GM13977 (cell line): ENCODE results near the gene POLD1.

Source experiments
- DNase-seq: peaks from one replicate; pipeline ENCODE4 v3.0.0; 2012; ENCODE audit warnings: low spot score
- in situ Hi-C: fragments of 300-500 bp; cut with MboI; formaldehyde crosslinking; loops from one replicate; pipeline ENCODE4 v1.12.0; 2022; ENCODE audit warnings: low sequenced_read_pairs, low pct_unique_long_range_greater_than_20kb, mixed read lengths, inconsistent platforms; ENCODE audit not compliant: unreplicated experiment
- TF ChIP-seq, protein P1 (sequence below): IDR thresholded peaks from 2 replicates; pipeline ENCODE4 v1.5.1; 2012; ENCODE audit warnings: mild to moderate bottlenecking, control low read depth; ENCODE audit not compliant: insufficient read depth; ENCODE audit errors: extremely low read depth, missing control alignments

POLD1 gene

DNA sequence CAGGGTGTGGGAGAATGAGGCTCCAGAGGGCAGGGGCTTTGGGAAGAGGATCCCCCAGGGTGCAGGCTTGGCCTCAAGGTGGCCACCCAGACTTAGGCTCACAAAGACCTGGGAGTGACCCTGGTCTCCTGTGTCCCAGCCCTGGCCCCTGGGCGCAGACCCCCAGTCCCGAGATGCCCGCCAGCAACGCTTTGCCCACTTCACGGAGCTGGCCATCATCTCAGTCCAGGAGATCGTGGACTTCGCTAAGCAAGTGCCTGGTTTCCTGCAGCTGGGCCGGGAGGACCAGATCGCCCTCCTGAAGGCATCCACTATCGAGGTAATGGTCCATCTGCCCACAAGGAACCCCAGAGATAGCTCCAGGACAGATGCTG is 5.3 kb upstream of the POLD1 start:
- TF ChIP-seq, protein P1, sequence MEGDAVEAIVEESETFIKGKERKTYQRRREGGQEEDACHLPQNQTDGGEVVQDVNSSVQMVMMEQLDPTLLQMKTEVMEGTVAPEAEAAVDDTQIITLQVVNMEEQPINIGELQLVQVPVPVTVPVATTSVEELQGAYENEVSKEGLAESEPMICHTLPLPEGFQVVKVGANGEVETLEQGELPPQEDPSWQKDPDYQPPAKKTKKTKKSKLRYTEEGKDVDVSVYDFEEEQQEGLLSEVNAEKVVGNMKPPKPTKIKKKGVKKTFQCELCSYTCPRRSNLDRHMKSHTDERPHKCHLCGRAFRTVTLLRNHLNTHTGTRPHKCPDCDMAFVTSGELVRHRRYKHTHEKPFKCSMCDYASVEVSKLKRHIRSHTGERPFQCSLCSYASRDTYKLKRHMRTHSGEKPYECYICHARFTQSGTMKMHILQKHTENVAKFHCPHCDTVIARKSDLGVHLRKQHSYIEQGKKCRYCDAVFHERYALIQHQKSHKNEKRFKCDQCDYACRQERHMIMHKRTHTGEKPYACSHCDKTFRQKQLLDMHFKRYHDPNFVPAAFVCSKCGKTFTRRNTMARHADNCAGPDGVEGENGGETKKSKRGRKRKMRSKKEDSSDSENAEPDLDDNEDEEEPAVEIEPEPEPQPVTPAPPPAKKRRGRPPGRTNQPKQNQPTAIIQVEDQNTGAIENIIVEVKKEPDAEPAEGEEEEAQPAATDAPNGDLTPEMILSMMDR, result no peak
- in situ Hi-C loops, result no loop called here
- no peak for DNase-seq

DNA sequence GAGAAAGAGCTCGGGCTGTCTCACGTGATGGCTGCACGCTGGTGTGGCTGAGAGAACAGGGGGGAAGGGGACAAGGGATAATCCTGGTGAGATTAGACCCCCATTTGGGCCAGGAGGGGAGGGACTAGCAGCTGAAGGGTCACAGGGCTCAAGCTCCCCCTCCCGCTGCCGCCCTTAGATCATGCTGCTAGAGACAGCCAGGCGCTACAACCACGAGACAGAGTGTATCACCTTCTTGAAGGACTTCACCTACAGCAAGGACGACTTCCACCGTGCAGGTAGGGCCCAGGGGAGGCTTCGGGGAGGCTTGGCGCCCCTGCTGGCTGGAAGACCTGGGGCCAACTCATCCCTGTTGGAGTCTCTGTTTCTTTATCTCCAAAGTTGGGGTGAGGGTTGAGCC is 4.5 kb upstream of the POLD1 start:
- no peak for DNase-seq
- in situ Hi-C loops, result no loop called here
- TF ChIP-seq, protein P1, result no peak

DNA sequence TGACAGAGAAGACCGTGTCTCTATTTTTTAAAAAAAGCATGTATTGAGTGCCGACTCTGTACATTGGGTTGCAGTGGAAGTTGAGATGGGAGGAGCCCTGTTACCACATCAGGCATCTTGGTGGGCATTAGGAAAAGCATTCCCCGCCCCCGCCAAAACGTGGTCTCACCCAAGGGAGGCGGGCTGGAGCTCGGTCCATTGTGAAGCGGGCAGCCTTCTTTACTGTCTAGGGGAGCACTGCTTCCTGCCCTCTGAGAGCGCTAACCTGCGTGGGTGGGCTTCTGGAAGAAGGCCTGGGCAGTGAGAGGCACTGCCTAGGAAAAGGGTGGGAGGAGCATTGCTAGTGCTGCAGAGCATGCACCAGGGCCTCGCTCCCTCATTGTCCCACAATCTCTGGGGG is 4.0 kb upstream of the POLD1 start:
- DNase-seq, result no peak
- TF ChIP-seq, protein P1, result no peak
- in situ Hi-C loops, result no loop called here

DNA sequence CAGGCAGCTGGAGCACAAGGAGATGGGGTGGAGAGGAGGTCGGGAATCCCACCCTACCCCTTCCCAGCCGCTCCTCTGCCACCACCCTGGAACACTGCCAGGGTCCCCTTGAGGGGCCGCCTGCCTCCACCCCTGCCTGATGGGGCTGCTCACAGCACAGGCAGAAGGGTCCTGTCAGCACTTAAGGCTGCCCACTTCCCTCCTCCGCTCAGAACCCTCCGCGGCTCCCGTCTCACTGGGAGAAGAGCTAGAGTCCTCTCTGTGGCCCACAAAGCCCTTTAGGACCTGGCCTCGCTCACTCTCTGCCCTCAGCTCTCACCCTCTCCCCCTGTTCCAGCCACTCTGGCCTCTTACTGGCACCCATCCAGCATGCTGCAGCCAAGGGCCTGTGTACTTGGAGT is 3.4 kb upstream of the POLD1 start:
- TF ChIP-seq, protein P1, result no peak
- DNase-seq, result no peak

DNA sequence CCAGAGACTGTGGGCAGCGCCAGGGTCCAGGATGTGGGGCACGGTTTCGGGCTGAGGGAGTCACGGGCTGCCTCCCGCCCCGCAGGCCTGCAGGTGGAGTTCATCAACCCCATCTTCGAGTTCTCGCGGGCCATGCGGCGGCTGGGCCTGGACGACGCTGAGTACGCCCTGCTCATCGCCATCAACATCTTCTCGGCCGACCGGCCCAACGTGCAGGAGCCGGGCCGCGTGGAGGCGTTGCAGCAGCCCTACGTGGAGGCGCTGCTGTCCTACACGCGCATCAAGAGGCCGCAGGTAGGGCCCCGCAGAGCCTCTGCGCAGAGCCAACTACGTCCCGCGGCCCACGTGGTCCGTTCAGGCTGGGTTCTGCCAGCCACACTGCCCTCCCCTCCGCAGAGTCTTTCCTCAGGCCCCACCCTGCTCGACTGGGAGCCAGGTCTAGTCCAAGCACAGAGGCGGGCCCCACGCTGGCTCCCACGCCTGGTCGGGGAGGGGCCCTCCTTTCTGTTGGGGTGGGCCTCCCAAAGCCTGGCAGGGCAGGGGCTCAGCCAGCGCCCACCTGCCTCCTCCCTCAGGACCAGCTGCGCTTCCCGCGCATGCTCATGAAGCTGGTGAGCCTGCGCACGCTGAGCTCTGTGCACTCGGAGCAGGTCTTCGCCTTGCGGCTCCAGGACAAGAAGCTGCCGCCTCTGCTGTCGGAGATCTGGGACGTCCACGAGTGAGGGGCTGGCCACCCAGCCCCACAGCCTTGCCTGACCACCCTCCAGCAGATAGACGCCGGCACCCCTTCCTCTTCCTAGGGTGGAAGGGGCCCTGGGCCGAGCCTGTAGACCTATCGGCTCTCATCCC is 2.0 kb upstream of the POLD1 start:
- in situ Hi-C loops, result no loop called here
- TF ChIP-seq, protein P1, result no peak
- DNase-seq, result no peak

More for the DNA sequence above, 3.4 kb upstream of the POLD1 start:
- in situ Hi-C loops, result no loop called here

DNA sequence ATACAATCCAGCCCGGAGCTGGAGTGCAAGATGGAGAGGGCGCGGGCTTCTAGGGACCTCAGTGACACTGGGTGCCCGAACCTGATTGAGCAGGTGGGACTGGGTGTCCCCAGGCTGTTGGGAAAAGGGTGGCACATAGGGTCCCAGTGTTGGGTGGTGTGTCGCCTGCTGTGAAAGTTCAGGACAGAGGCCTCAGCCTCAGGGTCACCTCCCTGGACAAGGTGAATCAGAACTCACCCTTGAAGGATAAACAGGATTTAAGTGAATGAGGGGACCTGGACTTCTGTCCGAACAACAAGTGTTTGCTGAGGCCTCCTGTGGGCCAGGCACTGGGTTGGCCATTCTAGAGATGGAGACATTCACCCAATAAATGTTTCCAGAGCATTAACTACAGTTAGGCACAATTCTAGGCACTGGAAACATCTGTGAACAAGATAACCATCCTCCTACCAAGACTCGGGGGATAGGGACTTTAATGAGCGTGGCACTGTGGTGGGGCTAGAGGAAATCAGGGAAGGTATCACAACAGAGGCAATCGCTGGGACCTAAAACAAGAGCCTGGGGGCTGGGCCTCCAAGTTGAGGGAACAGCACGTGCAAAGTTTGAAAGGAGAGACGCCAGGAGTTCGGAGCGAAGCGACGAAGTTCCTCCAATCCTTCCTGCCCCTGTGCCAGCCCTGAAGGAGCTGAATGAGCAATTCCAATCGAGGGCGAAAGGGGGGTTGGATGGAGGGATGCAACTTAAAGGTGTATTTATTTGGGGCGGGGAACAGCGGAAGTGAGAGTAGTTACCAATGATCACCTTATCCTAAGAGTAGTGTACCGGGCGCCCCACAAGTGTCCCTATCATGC is 921 bp upstream of the POLD1 start:
- DNase-seq, result no peak
- in situ Hi-C loops, result no loop called here

More for the DNA sequence above, 921 bp upstream of the POLD1 start:
- TF ChIP-seq, protein P1, result no peak
